Aorta (tissue), 5 donors: ENCODE data around the gene CDY2B. TPM values are rescaled to one million over a fixed set of nuclear protein-coding genes. Genes with fewer than 3 reads are reported as not detected.
"Not testable (repeated sequence)": the region's sequence is repeated elsewhere in the genome, so short reads cannot be mapped to it uniquely, and the experiment has no call there.

Experiments used
- ATAC-seq: fragments of 200-7000 bp; cut with Tn5 transposase; one replicate; pipeline ENCODE4 v1.9.1; 2022; ENCODE audit warnings: moderate library complexity; ENCODE audit not compliant: low FRiP score
- DNase-seq, 2 donors: peaks; one replicate each; pipeline ENCODE4 v3.0.0-alpha.2; 2020
- H3K27ac ChIP-seq, 2 donors: one replicate each; pipeline ENCODE4 v1.5.1; 2013; ENCODE audit warnings: low read length in 2 of 2, mild to moderate bottlenecking in 2 of 2, moderate library complexity in 2 of 2, control low read depth in 1 of 2, inconsistent platforms in 1 of 2, low read depth in 1 of 2
- H3K27me3 ChIP-seq, 2 donors: one replicate each; pipeline ENCODE4 v1.6.1; 2013; ENCODE audit warnings: control low read depth in 1 of 2, low read length in 1 of 2, mild to moderate bottlenecking in 1 of 2, moderate library complexity in 1 of 2; ENCODE audit not compliant: insufficient read depth in 2 of 2, control insufficient read depth in 1 of 2
- H3K36me3 ChIP-seq, 2 donors: one replicate each; pipeline ENCODE4 v1.6.1; 2013; ENCODE audit warnings: control low read depth in 1 of 2, low read length in 1 of 2, mild to moderate bottlenecking in 1 of 2; ENCODE audit not compliant: insufficient read depth in 2 of 2, control insufficient read depth in 1 of 2
- H3K4me1 ChIP-seq, 2 donors: one replicate each; pipeline ENCODE4 v1.6.1; 2013; ENCODE audit warnings: low read length in 2 of 2, control low read depth in 1 of 2, mild to moderate bottlenecking in 1 of 2, moderate library complexity in 1 of 2; ENCODE audit not compliant: insufficient read depth in 2 of 2, control insufficient read depth in 1 of 2
- H3K4me3 ChIP-seq, 2 donors: one replicate each; pipeline ENCODE4 v1.5.1; 2013; ENCODE audit warnings: low read length in 2 of 2, control low read depth in 1 of 2, mild to moderate bottlenecking in 1 of 2
- H3K9me3 ChIP-seq: one replicate; pipeline ENCODE4 v1.6.1; 2013; ENCODE audit warnings: mild to moderate bottlenecking, low read length; ENCODE audit not compliant: control insufficient read depth
- WGBS, 2 donors: extraction: QIAGEN DNeasy Blood & Tissue Kit; methylation state at CpG; one replicate each; pipeline ENCODE4 v1.1.7; 2013; 5-methylcytosine and 5-hydroxymethylcytosine counted together
- intact Hi-C, 2 donors: fragments of 100-400 bp; cut with DNase I; formaldehyde crosslinking; loops; one replicate each; pipeline versions ENCODE4 v1.14.2 to v1.15.0; 2022
- long read RNA-seq, 2 donors: library from polyadenylated mRNA; unstranded; transcript quantifications; one replicate each; pipeline ENCODE4 v2.0.0, GENCODE V29; 2020 to 2021
- polyA plus RNA-seq, 2 donors: library from polyadenylated mRNA; stranded (reverse); fragments of 200-250 nt; gene quantifications; one replicate each; pipeline ENCODE4 v1.2.3, GENCODE V29; 2013
- total RNA-seq, 2 donors: library from RNA; stranded (reverse); fragmentation: NEBNext Ultra II Directional; extraction: Animal tissue kit (Norgen Biotek cat#: 25700); gene quantifications; one replicate each; pipeline ENCODE4 v1.2.1, GENCODE V29; 2021
- donor health status: healthy with polysubstance abuse.
- donor health status: Bipolar disorder and iron deficiency.
- donor health status: DM: no; HTN: no; CAD: no.
- donor health status: DM: no; HTN: no; CAD: no.
- donor health status: DM: yes; HTN: yes; CAD: no.

The CDY2B gene, protein sequence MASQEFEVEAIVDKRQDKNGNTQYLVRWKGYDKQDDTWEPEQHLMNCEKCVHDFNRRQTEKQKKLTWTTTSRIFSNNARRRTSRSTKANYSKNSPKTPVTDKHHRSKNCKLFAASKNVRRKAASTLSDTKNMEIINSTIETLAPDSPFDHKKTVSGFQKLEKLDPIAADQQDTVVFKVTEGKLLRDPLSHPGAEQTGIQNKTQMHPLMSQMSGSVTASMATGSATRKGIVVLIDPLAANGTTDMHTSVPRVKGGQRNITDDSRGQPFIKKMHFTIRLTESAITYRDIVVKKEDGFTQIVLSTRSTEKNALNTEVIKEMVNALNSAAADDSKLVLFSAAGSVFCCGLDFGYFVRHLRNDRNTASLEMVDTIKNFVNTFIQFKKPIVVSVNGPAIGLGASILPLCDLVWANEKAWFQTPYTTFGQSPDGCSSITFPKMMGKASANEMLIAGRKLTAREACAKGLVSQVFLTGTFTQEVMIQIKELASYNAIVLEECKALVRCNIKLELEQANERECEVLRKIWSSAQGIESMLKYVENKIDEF
- total RNA-seq: not detected
- polyA plus RNA-seq: not detected
- long read RNA-seq, donor 1: 0 reads
- long read RNA-seq, donor 2: 0 reads

DNA sequence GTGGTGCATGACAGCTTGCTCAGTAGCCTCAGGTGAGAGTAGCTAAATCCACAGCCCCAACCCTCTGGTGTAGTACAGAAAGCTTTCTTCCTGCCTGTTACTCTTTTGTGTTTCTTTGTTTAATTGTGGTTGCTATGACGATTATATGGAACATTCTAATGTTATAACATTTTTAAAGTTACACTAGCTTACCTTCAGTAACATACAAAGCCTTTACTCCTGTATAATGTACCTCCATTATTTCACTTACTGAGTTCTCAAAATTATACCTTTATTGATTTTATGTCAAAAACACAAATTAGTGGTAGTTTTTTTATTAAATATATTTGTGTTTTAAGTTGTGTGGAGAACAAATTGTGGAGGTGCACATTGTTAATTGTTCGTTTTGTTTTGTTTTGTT lies at the start of gene CDY2B:
Gene CDY2B (minus strand): TSS at position 101 of the 400 bp plus-strand sequence. CDS start 328 bp downstream, outside the sequence.
- intact Hi-C loops, H3K4me3 ChIP-seq, H3K4me1 ChIP-seq, H3K9me3 ChIP-seq, H3K36me3 ChIP-seq, DNase-seq, H3K27me3 ChIP-seq, ATAC-seq, H3K27ac ChIP-seq: not testable (repeated sequence)
- WGBS, 2 donors: no CpG with 5 or more reads among the region's 2 CpGs

DNA sequence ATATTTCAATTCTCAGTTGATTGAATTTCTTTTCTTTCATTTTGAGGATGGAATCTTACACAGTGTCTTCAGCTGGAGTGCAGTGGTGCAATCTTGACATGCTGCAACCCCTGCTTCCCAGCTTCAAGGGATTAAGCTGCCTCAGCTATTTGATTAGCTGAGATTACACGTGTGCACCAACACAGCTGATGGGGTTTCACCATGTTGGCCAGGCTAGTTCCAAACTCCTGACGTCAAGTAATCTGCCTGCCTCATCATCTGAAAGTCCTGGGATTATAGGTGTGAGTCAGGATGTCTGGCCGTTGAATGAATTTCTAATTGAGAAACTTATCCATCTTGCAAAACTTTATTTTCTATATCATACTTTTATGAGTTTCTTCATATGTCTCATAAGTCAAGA lies 28.0 kb upstream of the CDY2B start:
- H3K36me3 ChIP-seq, intact Hi-C loops, H3K9me3 ChIP-seq, H3K4me1 ChIP-seq, H3K27ac ChIP-seq, H3K27me3 ChIP-seq, H3K4me3 ChIP-seq, ATAC-seq, DNase-seq: not testable (repeated sequence)
- WGBS, 2 donors: no CpG with 5 or more reads among the region's 3 CpGs

DNA sequence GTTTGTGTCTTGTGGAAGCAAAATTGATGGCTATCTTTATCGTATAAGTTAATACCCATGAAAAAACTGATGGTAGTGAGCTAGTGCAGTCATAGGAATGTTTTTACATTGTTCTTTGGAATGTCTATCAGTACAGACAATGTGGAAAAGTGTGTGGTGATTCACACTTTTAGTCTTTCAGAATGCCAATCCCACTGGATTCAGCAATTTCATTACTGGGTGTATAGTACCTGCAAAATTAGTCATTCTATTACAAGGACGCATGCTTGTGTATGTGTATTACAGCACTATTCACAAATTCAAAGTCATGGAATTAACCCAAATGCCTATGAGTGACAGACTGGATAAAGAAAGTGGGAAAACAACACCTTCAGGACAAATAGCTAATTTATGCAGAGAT lies 27.3 kb upstream of the CDY2B start:
- intact Hi-C loops, H3K36me3 ChIP-seq, H3K27me3 ChIP-seq, H3K4me3 ChIP-seq, DNase-seq, ATAC-seq, H3K27ac ChIP-seq, H3K9me3 ChIP-seq, H3K4me1 ChIP-seq: not testable (repeated sequence)
- no CpG with 5 or more reads among the region's 2 CpGs for WGBS, 2 donors

DNA sequence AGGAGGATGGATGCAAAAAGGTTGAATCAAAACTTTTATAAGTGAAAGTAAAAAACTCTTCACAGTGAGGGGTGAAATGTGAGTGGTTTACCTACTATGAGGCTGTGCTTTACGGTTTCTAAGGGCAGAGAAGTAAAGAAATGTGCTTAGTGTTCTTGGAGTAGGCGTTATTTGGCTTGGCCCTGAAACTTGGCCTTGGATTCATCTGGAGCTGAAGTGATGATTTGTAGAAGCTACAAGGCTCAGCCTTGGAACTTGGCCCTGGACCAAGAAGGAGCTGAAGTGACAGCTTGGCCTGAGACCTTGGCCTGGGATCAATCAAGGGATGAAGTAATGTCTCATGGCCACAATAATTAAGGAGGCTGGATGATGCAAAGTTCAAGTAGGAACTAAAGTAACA lies 1.7 kb upstream of the CDY2B start:
- DNase-seq, H3K4me3 ChIP-seq, H3K27me3 ChIP-seq, H3K27ac ChIP-seq, ATAC-seq, H3K4me1 ChIP-seq, H3K36me3 ChIP-seq, intact Hi-C loops, H3K9me3 ChIP-seq: not testable (repeated sequence)
- WGBS, 2 donors: no CpG with 5 or more reads among the region's 2 CpGs

DNA sequence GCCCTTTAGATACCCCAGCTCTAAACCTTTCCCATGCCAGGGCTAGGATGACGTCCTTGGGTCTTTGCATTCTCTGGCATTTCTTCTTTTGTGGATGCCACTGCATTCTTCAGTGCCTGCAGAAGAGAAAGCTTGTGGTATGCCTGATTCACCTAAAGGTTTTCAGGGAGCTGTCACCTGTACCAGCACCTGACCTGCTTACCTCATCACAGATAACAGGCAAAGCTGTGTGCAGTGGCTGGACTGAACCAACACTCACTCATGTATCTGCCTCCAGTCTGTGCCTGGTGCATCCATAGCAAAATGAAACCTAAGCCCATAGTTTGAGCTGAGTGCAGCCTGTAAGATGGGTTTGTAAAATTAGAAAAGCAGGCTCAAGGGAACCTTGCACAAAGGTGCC lies 3.3 kb downstream of the CDY2B start:
- H3K27ac ChIP-seq, intact Hi-C loops, H3K9me3 ChIP-seq, H3K36me3 ChIP-seq, H3K4me1 ChIP-seq, H3K27me3 ChIP-seq, ATAC-seq, DNase-seq, H3K4me3 ChIP-seq: not testable (repeated sequence)
- WGBS, 2 donors: no CpG with 5 or more reads among the region's 1 CpG

DNA sequence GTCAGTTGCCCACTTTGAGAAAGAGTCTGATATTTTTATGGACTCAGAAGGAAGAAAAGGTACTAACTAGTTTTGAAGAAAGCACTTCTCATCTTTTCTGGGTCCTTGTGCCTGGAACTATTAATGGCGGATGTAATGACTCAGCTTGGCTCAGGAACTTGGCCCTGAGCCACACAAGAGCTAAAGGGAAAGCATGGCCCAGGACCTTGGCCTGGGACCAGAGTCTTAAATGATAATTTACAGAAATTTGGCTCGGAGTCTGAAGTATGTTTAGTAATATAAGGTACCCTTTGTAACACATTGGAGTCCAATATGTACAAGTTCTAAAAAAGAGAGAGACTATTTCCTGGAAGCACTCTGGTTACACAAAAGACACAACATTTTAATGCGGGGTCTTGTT lies 4.6 kb downstream of the CDY2B start:
- H3K4me1 ChIP-seq, H3K27ac ChIP-seq, H3K27me3 ChIP-seq, DNase-seq, H3K4me3 ChIP-seq, intact Hi-C loops, H3K9me3 ChIP-seq, ATAC-seq, H3K36me3 ChIP-seq: not testable (repeated sequence)
- no CpG with 5 or more reads among the region's 3 CpGs for WGBS, 2 donors

DNA sequence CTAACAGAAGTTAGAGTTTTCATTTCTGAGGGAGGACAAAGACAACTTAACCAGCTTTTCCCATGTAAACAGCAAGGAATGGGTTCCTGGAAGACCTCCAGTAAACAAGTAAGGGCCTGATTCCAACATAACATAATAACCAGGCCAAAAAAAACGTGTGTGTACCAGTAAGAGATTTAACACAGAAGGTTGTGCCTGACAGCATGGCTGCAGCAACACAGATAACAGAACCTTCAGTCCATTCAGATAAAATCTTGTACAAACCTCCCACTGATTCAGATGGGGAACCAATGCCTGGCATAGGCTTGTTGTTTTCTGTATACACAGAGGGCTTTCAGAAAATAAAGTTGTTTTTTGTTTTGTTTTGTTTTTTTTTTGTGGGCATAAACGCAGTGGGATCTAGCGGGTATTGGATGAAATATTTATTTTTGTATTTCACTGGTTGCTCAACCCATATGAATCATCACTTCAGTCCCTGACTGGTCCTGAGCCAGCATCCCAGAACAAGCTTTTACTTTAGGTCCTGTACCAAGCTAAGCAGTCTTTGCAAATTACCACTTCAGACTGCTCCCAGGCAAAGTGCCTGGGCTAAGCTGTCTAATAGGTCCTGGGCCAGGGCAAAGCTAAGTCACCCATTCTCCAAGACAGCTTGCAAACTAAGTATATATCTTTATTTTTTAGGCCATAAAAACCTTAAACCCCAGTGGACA lies 8.7 kb downstream of the CDY2B start:
- intact Hi-C loops, H3K27ac ChIP-seq, H3K9me3 ChIP-seq, H3K36me3 ChIP-seq, ATAC-seq, H3K4me3 ChIP-seq, H3K4me1 ChIP-seq, H3K27me3 ChIP-seq, DNase-seq: not testable (repeated sequence)
- no CpG with 5 or more reads among the region's 3 CpGs for WGBS, 2 donors

DNA sequence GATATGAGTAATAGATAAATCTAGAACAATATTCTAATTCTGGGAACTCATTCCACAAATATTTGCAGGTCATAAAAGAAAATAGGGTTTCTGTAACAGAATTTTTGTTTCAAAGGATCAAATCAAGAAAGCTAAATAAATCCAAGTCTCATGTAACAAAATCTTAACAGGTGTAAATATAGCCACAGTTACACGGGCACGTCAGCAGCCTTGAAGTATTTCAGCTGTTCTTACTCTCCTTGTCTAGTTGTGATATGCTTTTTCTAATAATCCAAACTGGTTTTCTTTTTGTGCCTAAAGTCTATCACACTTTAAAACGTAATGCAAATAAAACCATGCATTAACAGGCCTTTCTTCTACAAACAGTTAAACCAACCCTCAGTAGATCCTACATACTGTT lies 9.3 kb downstream of the CDY2B start:
- ATAC-seq, H3K4me3 ChIP-seq, intact Hi-C loops, DNase-seq, H3K36me3 ChIP-seq, H3K4me1 ChIP-seq, H3K27me3 ChIP-seq, H3K27ac ChIP-seq, H3K9me3 ChIP-seq: not testable (repeated sequence)
- no CpG with 5 or more reads among the region's 3 CpGs for WGBS, 2 donors
